Measurements from ENCODE around the gene PSENEN.
A peak's percentile ranks its signal among the peaks of the same experiment; 100 is the strongest.
"Not testable (repeated sequence)": the region's sequence is repeated elsewhere in the genome, so short reads cannot be mapped to it uniquely, and the experiment has no call there.

Gene PSENEN

GRCh38 chr19:35752746-35753350, 7.4 kb downstream of the PSENEN start:
- DNase-seq, result no peak

- DNase-seq, result no peak
Observed at GRCh38 chr19:35753634-35754369, 8.4 kb downstream of the PSENEN start.

- DNase-seq, result no peak
Observed at GRCh38 chr19:35754370-35755130, 9.1 kb downstream of the PSENEN start.

- no peak for DNase-seq
Observed at GRCh38 chr19:35755131-35755549, 9.7 kb downstream of the PSENEN start.

GRCh38 chr19:35755550-35756376, 10.3 kb downstream of the PSENEN start:
- peak; percentile 68 for DNase-seq

GRCh38 chr19:35756377-35757230, 11.2 kb downstream of the PSENEN start, which contains the start of gene HSPB6:
TSS of gene HSPB6 (minus strand) at chr19:35757029. CDS start at chr19:35757008, 21 bp downstream.
- peak; percentile 51 for DNase-seq

GRCh38 chr19:35757231-35757748, 11.8 kb downstream of the PSENEN start:
- peak; percentile 65 for DNase-seq

- peak; percentile 100 for DNase-seq
Observed at GRCh38 chr19:35757749-35758608, 12.5 kb downstream of the PSENEN start, which contains the start of gene PROSER3. TSS of gene PROSER3 (plus strand) at chr19:35758176. CDS start at chr19:35758216, 40 bp downstream.

- DNase-seq, result no peak
Observed at GRCh38 chr19:35759697-35760096, 14.2 kb downstream of the PSENEN start.

- no peak for DNase-seq
Observed at GRCh38 chr19:35760711-35761349, 15.4 kb downstream of the PSENEN start.

GRCh38 chr19:35764432-35765315, 19.2 kb downstream of the PSENEN start:
- DNase-seq, result no peak

- no peak for DNase-seq
Observed at GRCh38 chr19:35766571-35767104, 21.2 kb downstream of the PSENEN start.

GRCh38 chr19:35767288-35768081, 22.0 kb downstream of the PSENEN start:
- DNase-seq, result no peak

GRCh38 chr19:35768082-35768421, 22.6 kb downstream of the PSENEN start:
- DNase-seq, result no peak

- DNase-seq, result not testable (repeated sequence)
Observed at GRCh38 chr19:35772362-35772761, 26.9 kb downstream of the PSENEN start.

- DNase-seq, result no peak
Observed at GRCh38 chr19:35773020-35773806, 27.8 kb downstream of the PSENEN start.
